IMR-90 (cell line): ENCODE data around the gene RLN2.
"Not testable (repeated sequence)": the region's sequence is repeated elsewhere in the genome, so short reads cannot be mapped to it uniquely, and the experiment has no call there.

Source experiments
- BHLHE40 ChIP-seq: fragments of 150-350 bp; IDR thresholded peaks from 2 replicates; pipeline ENCODE4 v1.6.1; 2016; ENCODE audit warnings: mild to moderate bottlenecking, low read depth, low read length
- CEBPB ChIP-seq: IDR thresholded peaks from 2 replicates; pipeline ENCODE4 v1.6.1; 2012; ENCODE audit warnings: low read depth, low read length, improper control_type of control experiment
- CHD1 ChIP-seq: IDR thresholded peaks from 2 replicates; pipeline ENCODE4 v1.6.1; 2012; ENCODE audit warnings: low read depth, low read length, improper control_type of control experiment
- CTCF ChIP-seq: conservative IDR thresholded peaks from 2 replicates; pipeline ENCODE4 v1.5.1; 2012; ENCODE audit warnings: mild to moderate bottlenecking, low read depth, low read length, improper control_type of control experiment
- FOS ChIP-seq: fragments of 150-350 bp; IDR thresholded peaks from 2 replicates; pipeline ENCODE4 v1.6.1; 2016; ENCODE audit warnings: low read depth, low read length
- MAFK ChIP-seq: IDR thresholded peaks from 2 replicates; pipeline ENCODE4 v1.6.1; 2012; ENCODE audit warnings: low read depth, low read length, improper control_type of control experiment
- MAZ ChIP-seq: IDR thresholded peaks from 2 replicates; pipeline ENCODE4 v1.6.1; 2012; ENCODE audit warnings: low read depth, mild to moderate bottlenecking, low read length, improper control_type of control experiment, moderate library complexity, borderline replicate concordance
- MXI1 ChIP-seq: IDR thresholded peaks from 2 replicates; pipeline ENCODE4 v1.6.1; 2012; ENCODE audit warnings: low read depth, mild to moderate bottlenecking, low read length, moderate library complexity, borderline replicate concordance
- NFE2L2 ChIP-seq: fragments of 150-350 bp; IDR thresholded peaks from 2 replicates; pipeline ENCODE4 v1.6.1; 2016; ENCODE audit warnings: low read depth, mild to moderate bottlenecking, low read length
- POLR2A ChIP-seq: IDR thresholded peaks from 2 replicates; pipeline ENCODE4 v1.6.1; 2012; ENCODE audit warnings: mild to moderate bottlenecking, low read depth, low read length
- RAD21 ChIP-seq: IDR thresholded peaks from 2 replicates; pipeline ENCODE4 v1.6.1; 2012; ENCODE audit warnings: low read length, improper control_type of control experiment
- RCOR1 ChIP-seq: IDR thresholded peaks from 2 replicates; pipeline ENCODE4 v1.6.1; 2012; ENCODE audit warnings: mild to moderate bottlenecking, low read length, improper control_type of control experiment; ENCODE audit not compliant: insufficient replicate concordance
- SMC3 ChIP-seq: fragments of 150-350 bp; IDR thresholded peaks from 2 replicates; pipeline ENCODE4 v1.6.1; 2016; ENCODE audit warnings: low read depth, mild to moderate bottlenecking, antibody characterized with exemption, low read length, moderate library complexity
- USF2 ChIP-seq: fragments of 150-350 bp; IDR thresholded peaks from 2 replicates; pipeline ENCODE4 v1.6.1; 2017; ENCODE audit warnings: mild to moderate bottlenecking, antibody characterized with exemption, low read length, low read depth

- TF ChIP-seq MAFK, USF2, RAD21, CTCF, SMC3, RCOR1, POLR2A, NFE2L2, MXI1, CHD1, FOS, BHLHE40, MAZ, CEBPB: not testable (repeated sequence)
These were observed 34.8 kb upstream of the RLN2 start, which contains the start of gene RLN1 for GRCh38 chr9:5338992-5339981.
